Measurements from ENCODE around the gene WDR7. TPM values are rescaled to one million over a fixed set of nuclear protein-coding genes. Genes with fewer than 3 reads are reported as not detected.

The WDR7 gene
- total RNA-seq, 6 donors from 2014 or later, result 17.8 to 58.7 (median 26.7) TPM

DNA sequence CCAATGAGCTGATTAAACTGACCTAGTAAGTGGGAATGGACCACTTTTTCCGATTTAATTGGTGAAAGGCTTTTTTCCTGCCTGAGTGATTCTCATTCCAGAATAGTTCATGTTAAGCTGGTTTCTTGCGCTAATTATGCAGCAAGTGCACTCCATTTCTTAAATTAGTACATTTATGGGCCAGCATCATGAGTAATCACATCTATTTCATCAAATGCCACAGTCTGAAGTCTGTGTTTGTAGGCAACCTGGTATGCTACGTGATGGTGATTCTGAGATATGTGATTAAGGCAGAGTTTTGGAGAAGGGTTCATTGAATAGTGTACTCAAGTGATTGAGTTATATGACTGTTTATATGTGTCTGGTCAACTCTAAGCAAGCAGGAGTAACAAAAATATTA is 367.7 kb downstream of the WDR7 start:
- TF ChIP-seq POLR2AphosphoS5 (IDR thresholded peaks at IDR 0.05), result no peak
- no peak for TF ChIP-seq POLR2A (IDR thresholded peaks at IDR 0.05)
- TF ChIP-seq, protein P1, sequence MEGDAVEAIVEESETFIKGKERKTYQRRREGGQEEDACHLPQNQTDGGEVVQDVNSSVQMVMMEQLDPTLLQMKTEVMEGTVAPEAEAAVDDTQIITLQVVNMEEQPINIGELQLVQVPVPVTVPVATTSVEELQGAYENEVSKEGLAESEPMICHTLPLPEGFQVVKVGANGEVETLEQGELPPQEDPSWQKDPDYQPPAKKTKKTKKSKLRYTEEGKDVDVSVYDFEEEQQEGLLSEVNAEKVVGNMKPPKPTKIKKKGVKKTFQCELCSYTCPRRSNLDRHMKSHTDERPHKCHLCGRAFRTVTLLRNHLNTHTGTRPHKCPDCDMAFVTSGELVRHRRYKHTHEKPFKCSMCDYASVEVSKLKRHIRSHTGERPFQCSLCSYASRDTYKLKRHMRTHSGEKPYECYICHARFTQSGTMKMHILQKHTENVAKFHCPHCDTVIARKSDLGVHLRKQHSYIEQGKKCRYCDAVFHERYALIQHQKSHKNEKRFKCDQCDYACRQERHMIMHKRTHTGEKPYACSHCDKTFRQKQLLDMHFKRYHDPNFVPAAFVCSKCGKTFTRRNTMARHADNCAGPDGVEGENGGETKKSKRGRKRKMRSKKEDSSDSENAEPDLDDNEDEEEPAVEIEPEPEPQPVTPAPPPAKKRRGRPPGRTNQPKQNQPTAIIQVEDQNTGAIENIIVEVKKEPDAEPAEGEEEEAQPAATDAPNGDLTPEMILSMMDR (IDR thresholded peaks at IDR 0.05), result no peak
- TF ChIP-seq EP300 (IDR thresholded peaks at IDR 0.05), result no peak
- no peaks in the 10 kb centered on the region for H3K4me1 ChIP-seq
- 86 to 99% methylated on average over 3 of the region's 3 CpGs for WGBS, 2 donors
- peaks cover 0 to 9% (median 0%) of the 10 kb centered on the region in 4 donors for H3K36me3 ChIP-seq
- ATAC-seq (ENCODE audit: low FRiP score in 2 of 2) (no peak), DNase-seq (no peak)
- H3K9me3 ChIP-seq, result no peaks in the 10 kb centered on the region
- no peaks in the 10 kb centered on the region for H3K27me3 ChIP-seq
- H3K4me3 ChIP-seq, result no peak overlapping the region
- H3K27ac ChIP-seq, result no peak overlapping the region

DNA sequence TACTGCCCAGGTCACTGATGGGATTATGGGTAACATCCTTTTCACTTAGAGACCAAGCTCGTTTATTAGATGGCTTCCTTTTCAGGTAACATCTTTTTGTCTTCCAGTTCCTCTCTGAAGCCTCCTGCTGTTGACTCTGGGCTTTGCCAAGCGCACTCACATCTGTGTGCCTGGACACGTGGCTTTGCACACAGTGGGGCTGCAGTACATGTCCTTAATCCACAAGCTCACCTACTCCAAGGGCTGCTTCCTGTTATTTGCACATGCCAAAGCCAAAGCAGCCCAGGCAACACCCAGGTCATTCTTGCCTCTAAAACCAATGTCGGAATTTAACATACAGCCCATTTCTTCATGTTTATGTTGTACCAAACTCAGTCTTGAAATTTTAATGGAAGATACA is 371.6 kb downstream of the WDR7 start:
- Histone ChIP-seq H3K4me1 (no peaks in the 10 kb centered on the region), H3K27me3 (no peaks in the 10 kb centered on the region), H3K9me3 (no peaks in the 10 kb centered on the region), H3K36me3 (peaks cover 0 to 17% (median 9%) of the 10 kb centered on the region in 4 donors), H3K27ac (no peak overlapping the region), H3K4me3 (no peak overlapping the region)
- DNase-seq (no peak), ATAC-seq (ENCODE audit: low FRiP score in 2 of 2) (no peak)
- 66 to 92% methylated on average over 4 of the region's 4 CpGs for WGBS, 2 donors
- TF ChIP-seq EP300 (IDR thresholded peaks at IDR 0.05) (no peak), POLR2A (IDR thresholded peaks at IDR 0.05) (no peak), POLR2AphosphoS5 (IDR thresholded peaks at IDR 0.05) (no peak)
- TF ChIP-seq, protein P1 (IDR thresholded peaks at IDR 0.05), result no peak

GRCh38 chr18:57023275-57023882 is 372.2 kb downstream of the WDR7 start:
- Histone ChIP-seq H3K27me3 (no peaks in the 10 kb centered on the region), H3K9me3 (no peaks in the 10 kb centered on the region), H3K36me3 (peaks cover 0 to 23% (median 9%) of the 10 kb centered on the region in 4 donors), H3K27ac (no peak overlapping the region), H3K4me3 (no peak overlapping the region), H3K4me1 (no peaks in the 10 kb centered on the region)
- DNase-seq, result no peak
- ATAC-seq (ENCODE audit: low FRiP score in 2 of 2), result no peak
- WGBS, 2 donors, result 48 to 53% methylated on average over 3 of the region's 3 CpGs
- TF ChIP-seq POLR2A (IDR thresholded peaks at IDR 0.05) (no peak), EP300 (IDR thresholded peaks at IDR 0.05) (no peak), POLR2AphosphoS5 (IDR thresholded peaks at IDR 0.05) (no peak)
- TF ChIP-seq, protein P1 (IDR thresholded peaks at IDR 0.05), result no peak

DNA sequence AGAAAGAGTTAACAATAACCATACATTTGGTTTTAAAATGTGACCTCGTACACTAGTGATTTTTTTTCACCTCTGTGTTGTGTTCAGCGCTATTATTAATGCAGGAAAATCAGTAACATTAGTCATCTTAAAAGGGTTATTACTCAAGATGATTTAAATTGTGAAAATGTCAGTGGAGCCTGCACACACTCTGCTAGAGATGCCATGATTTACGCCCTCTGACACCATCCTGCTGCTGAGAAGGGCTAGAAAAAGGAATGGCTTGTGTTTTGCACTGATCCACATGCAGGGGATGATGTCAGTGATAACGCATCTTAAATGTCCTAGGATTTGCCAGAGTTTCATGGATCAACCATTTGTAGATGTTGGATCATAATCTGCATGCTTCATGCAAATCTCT is 374.4 kb downstream of the WDR7 start:
- Histone ChIP-seq H3K27ac (no peak overlapping the region), H3K4me1 (no peaks in the 10 kb centered on the region), H3K36me3 (peaks cover 0 to 37% (median 13%) of the 10 kb centered on the region in 4 donors), H3K27me3 (no peaks in the 10 kb centered on the region), H3K4me3 (no peak overlapping the region), H3K9me3 (no peaks in the 10 kb centered on the region)
- WGBS, 2 donors, result 91 to 95% methylated on average over 4 of the region's 4 CpGs
- TF ChIP-seq POLR2AphosphoS5 (IDR thresholded peaks at IDR 0.05) (no peak), EP300 (IDR thresholded peaks at IDR 0.05) (no peak), POLR2A (IDR thresholded peaks at IDR 0.05) (no peak)
- TF ChIP-seq, protein P1 (IDR thresholded peaks at IDR 0.05), result no peak
- no peak for DNase-seq
- no peak for ATAC-seq (ENCODE audit: low FRiP score in 2 of 2)

GRCh38 chr18:57026316-57026715 is 375.2 kb downstream of the WDR7 start:
- Histone ChIP-seq H3K4me1 (no peaks in the 10 kb centered on the region), H3K4me3 (no peak overlapping the region), H3K27me3 (no peaks in the 10 kb centered on the region), H3K27ac (no peak overlapping the region), H3K36me3 (peaks cover 0 to 31% (median 13%) of the 10 kb centered on the region in 4 donors), H3K9me3 (no peaks in the 10 kb centered on the region)
- no peak for ATAC-seq (ENCODE audit: low FRiP score in 2 of 2)
- TF ChIP-seq POLR2AphosphoS5 (IDR thresholded peaks at IDR 0.05) (no peak), EP300 (IDR thresholded peaks at IDR 0.05) (no peak), POLR2A (IDR thresholded peaks at IDR 0.05) (no peak)
- TF ChIP-seq, protein P1 (IDR thresholded peaks at IDR 0.05), result no peak
- DNase-seq, result no peak
- 85 to 99% methylated on average over 2 of the region's 2 CpGs for WGBS, 2 donors
